ENCODE results near the gene NANS.
"Not testable (repeated sequence)": the region's sequence is repeated elsewhere in the genome, so short reads cannot be mapped to it uniquely, and the experiment has no call there.

Gene NANS

DNA sequence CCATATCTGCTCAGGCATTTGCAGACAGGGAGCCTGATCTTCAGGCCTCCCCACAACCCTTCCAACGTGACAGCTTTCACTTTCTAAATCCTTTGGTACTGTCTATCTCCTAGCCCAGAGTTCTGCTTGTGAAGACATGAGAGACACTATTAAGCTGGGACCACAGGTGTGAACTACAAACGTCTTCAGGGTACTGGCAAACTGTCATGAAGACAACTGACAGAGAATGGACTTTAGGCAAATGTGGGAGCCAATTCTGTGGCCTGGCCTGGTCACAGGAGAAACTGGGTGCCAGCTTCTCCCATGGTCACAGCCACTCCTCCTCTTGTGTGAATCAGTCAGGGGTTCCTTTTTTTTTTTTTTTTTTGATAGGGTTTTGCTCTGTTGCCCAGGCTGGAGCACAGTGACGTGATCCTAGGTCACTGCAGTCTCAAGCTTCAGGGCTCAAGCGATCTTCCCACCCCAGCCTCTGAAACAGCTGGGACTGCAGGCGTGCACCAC lies 52.0 kb downstream of the NANS start:
- TF ChIP-seq POLR2A (IDR thresholded peaks at IDR 0.05; ENCODE audit: low read length) (no peak), GATA1 (IDR thresholded peaks at IDR 0.05; ENCODE audit: low read depth, low read length) (no peak)
- no peak for DNase-seq

DNA sequence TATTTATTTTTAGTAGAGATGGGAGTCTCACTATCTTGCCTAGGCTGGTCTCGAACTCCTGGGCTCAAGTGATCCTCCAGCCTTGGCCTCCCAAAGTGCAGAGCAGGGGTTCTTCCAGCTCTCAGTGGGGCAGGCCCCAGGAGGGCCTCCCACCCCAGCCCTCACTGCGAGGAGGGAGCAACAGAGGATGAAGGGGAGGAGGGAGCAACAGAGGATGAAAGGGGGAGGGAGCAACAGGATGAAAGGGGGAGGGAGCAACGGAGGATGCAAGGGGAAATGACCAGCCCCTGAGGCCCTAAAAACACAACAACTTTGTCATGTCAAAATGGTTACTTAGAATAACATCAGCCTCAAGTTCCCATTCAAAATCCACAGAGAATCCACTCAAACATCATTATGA lies 52.5 kb downstream of the NANS start:
- DNase-seq: no peak
- TF ChIP-seq GATA1 (IDR thresholded peaks at IDR 0.05; ENCODE audit: low read depth, low read length) (no peak), POLR2A (IDR thresholded peaks at IDR 0.05; ENCODE audit: low read length) (no peak)

DNA sequence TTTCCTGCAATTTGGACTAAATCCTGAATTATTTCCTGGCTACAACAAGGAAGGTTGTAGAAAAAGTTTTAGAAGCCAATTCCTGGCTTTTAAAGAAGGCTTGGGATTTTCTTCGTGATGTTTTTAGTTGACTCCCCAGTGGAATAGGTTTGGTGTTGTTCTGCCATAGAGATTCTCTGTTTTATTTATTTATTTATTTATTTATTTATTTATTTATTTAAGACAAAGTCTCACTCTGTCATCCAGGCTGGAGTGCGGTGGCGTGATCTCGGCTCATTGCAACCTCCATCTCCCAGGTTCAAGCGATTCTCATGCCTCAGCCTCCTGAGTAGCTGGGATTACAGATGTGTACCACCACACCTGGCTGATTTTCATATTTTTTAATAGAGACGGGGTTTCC lies 60.6 kb downstream of the NANS start:
- DNase-seq: not testable (repeated sequence)

DNA sequence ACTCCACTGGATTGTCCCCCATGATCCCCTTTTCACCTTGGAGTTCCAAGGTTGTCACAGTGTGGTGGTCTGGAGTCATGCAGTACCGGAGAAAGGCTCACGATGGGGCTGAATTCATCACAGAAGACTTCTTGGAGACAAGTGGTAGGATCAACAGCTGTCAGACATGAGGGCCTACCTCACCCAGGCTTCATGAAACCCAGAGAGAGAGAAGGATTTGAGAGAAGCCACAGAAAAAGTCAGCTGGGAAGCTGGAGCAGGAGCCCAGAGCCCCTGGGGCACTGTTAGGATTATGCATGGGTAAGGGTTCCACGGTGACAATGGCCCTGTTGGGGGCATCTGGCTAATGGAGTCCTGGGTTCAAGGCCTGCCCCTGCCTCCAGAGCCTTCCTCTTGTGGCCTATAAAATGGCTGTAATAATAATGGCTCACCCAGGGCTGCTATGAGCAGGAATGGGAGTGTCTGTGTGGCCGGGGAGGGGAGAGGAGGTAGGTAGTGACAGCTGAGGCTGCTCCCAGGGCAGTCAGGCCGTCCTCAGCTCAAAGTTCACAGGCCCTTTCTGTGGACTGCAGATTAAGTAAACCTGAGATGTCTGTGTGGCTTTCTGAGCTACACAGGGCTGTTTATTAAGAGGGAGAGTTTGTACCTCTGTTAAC lies 61.6 kb downstream of the NANS start:
- DNase-seq: peak; percentile 37 to 65
- TF ChIP-seq GATA1 (IDR thresholded peaks at IDR 0.05; ENCODE audit: low read depth, low read length) (no peak), POLR2A (IDR thresholded peaks at IDR 0.05; ENCODE audit: low read length) (no peak)

DNA sequence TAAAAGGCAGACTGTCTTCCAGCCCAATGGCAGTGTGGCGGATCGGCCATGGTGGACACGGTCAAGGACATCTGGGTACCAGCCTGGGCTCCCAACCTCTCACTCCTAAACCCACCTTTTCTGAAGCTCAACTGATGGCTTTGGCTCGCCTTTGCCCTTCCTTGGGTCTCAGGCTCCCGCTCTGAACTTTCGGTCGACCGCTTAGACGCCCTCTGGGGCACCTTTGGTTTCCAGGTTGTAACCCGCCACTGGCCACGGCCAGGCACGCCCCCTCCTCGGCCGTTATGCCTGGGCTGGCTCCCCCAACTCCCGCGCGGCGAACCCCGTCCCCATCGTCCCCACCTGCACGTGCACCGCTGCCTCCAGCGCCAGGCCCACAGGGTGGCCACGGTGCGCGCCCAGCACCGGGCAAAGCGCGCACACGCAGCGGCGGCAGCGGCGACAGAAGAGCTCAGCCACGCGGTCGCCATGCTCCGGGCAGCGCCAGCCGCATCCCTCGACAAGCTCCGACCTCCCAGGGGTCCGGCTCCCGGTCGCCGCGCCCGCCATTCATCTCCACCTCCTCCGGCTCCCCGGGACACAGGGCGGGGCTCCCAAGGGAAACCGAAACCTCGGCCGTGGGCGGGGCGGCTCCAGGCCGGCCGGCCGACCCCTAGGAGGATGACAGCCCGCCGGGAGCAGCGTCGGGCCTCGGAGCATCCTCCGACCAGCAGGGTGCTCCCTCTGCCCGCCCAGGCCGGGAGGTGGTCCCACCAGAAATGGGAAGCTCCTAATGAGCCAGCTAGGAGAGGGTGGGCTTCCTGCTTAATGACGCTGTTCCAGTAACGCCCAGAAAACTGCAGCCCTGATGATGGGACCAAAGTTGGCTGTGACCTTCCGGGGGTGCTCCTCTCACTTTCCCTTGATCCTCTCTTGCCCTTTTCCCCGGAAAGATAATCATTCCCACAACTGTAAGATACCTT lies 62.4 kb downstream of the NANS start, which contains the start of gene TRIM14:
Gene TRIM14 (minus strand): TSS at position 583 of the 962 bp plus-strand sequence. CDS start 34 bp downstream, at position 549.
- peak; percentile 70 to 74 for DNase-seq

DNA sequence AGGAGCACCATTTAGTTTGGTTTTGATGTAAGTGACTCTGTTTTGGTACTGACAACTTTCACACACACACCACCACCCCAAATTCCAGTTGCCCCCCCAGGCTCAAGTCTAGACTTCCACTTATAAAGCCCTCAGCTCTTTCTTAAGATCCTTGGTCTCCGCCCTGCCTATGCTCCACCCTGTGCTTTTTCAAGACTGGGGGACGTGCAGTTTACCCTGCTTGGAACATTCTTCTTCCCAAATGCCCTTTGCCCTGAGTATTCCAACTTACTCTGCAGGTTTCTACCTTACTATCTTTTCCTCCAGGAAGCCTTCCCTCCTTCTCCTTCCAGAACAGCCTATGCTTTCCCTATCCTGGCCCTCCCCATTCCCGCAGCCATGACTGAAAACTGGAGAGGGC lies 63.9 kb downstream of the NANS start:
- TF ChIP-seq GATA1 (IDR thresholded peaks at IDR 0.05; ENCODE audit: low read depth, low read length) (no peak), POLR2A (IDR thresholded peaks at IDR 0.05; ENCODE audit: low read length) (no peak)
- no peak for DNase-seq

More for the DNA sequence above, 62.4 kb downstream of the NANS start, which contains the start of gene TRIM14:
- TF ChIP-seq POLR2A (IDR thresholded peaks at IDR 0.05; ENCODE audit: low read length) (peak; percentile 11), GATA1 (IDR thresholded peaks at IDR 0.05; ENCODE audit: low read depth, low read length) (no peak)

DNA sequence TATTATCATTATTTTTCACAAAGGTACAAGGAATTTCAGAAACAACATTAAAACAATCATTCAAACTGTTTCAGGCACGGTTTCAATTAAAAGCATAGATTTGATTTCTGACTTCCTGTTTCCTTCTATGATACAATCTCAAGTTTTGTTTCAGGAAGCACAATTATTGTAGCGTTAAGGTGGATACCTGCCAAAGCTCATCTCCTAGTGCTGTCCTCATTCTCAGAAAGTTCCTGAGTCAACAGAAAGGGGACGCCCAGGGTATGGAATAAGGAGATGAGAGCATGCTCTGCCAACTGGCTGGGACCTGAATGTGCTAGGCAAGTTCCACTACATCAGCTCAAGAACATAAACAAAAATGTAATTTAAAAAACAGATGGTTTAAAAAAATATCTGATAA lies 64.5 kb downstream of the NANS start:
- DNase-seq: no peak
- TF ChIP-seq GATA1 (IDR thresholded peaks at IDR 0.05; ENCODE audit: low read depth, low read length): no peak
- TF ChIP-seq POLR2A (IDR thresholded peaks at IDR 0.05; ENCODE audit: low read length): no peak

DNA sequence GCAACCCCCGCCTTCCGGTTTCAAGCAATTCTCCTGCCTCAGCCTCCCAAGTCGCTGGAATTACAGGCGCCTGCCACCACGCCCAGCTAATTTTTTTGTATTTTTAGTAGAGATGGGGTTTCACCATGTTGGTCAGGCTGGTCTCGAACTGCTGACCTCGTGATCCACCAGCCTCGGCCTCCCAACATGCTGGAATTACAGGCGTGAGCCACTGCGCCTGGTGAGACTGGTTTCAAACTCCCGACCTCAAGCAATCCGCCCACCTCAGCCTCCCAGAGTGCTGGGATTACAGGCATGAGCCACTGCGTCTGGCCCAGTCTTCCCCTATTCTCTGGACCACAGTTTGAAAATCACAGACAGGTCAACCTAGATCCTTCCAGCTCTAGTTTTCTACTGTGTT lies 67.6 kb downstream of the NANS start:
- DNase-seq: not testable (repeated sequence)

DNA sequence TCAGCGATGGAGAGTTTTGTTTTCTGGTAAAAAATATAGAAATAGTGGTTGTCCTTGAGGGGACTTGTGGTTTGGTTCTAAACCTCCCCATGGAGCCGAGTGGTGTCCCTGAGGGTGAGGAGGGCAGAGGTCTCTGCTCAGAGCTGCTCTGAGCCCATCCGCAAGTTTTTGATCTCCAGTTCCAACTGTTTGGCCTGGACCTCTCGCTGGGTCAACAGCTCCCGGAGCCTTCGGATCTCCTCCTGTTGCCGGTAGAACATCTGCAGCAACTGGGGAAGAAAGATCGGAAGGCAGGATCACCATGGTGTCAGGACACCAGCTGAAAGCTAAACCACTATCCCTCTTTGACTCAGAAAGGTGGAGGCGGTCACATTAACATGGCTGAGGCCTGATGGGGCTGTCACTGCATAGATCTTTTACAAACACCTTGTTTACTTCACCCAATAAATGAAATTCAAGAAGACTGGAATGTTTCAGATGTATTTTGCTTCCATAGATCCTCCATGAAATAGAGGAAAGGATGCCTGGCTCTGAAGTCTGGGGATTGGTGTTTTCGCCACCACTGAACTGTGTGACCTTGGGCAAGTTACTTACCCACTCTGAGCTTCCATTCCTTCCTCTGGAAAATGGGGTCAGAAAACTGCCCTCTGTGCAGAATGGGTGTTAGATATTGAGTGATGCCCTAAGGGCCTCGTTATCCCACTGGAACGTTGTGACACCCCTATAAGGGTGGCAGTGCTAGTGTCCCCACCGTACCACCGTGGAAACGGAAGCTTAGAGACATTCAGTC lies 68.3 kb downstream of the NANS start:
- TF ChIP-seq GATA1 (IDR thresholded peaks at IDR 0.05; ENCODE audit: low read depth, low read length): no peak
- no peak for TF ChIP-seq POLR2A (IDR thresholded peaks at IDR 0.05; ENCODE audit: low read length)
- no peak for DNase-seq

DNA sequence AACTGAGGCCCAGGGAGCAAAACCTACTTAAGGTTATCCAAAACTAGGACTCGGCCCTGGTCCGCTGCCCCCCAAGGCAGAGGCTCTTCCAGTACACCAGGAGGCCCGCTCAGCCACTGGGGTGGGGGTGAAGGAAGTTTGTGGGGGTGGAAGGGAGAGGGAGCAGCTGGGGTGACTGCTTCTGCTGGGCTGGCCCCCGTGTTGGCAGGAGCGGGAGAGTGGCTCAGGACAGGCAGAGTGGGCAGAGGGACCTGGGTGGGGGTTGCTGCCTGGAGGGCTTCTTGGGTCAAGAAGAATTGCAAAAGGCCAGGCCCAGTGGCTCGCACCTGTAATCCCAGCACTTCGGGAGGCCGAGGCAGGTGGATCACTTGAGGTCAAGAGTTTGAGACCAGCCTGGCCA lies 70.7 kb downstream of the NANS start:
- DNase-seq: no peak
- TF ChIP-seq GATA1 (IDR thresholded peaks at IDR 0.05; ENCODE audit: low read depth, low read length) (no peak), POLR2A (IDR thresholded peaks at IDR 0.05; ENCODE audit: low read length) (no peak)

DNA sequence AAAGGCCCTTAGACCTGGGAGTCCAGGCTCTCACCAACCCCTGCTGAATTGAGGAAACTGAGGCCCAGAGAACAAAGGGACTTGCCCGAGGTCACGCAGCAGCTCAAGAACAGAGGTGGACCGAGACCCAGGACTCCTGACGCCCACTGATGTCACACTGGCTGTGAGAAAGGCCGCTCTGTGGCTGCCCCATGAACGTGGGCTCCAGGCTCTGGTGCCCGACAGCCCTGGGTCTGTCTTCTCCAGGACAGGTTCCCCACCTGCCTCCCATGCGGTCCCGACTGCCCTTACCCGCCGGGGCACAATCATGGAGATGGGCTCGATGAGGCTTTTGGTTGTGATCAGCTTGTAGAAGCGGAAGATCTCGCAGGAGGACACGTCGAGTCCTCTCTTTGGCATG lies 71.8 kb downstream of the NANS start:
- DNase-seq: no peak
- TF ChIP-seq GATA1 (IDR thresholded peaks at IDR 0.05; ENCODE audit: low read depth, low read length): no peak
- no peak for TF ChIP-seq POLR2A (IDR thresholded peaks at IDR 0.05; ENCODE audit: low read length)

DNA sequence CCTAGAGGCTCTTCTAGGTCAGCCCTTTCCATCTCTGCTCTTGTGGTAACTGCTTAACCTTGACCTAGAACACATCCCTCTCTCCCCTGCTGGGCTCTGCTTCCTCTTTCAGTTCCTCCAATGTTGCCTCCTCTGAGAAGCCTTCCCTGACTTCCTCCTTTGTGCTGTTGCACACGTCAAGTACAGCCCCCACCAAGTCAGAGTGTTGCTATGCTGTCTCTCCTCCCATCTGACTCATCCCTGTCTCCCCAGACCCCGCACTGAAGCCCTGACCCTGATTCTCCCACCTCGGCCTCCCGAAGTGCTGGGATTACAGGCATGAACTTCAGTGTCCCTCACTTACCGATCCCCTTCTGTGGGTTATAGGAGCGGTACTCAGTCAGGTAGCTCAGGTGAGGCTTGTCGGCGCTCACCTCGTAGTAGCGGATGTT lies 72.9 kb downstream of the NANS start:
- no peak for DNase-seq
- TF ChIP-seq GATA1 (IDR thresholded peaks at IDR 0.05; ENCODE audit: low read depth, low read length): no peak
- no peak for TF ChIP-seq POLR2A (IDR thresholded peaks at IDR 0.05; ENCODE audit: low read length)

DNA sequence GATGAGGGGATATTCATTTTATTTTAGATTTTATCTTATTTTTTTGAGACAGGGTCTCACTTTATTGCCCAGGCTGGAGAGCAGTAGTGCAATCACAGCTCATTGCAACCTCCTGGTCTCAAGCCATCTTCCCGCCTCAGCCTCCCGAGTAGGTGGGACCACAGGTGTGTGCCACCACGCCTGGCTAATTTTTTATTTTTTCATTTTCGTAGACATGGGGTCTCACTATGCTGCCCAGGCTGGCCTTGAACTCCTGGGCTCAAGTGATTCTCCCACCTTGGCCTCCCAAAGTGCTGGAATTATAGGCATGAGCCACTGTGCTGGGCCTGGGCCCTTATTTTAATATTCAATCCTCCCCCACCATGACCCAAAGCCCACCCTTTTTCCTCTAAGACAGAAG lies 73.5 kb downstream of the NANS start:
- DNase-seq: not testable (repeated sequence)
